Measurements from ENCODE around the gene AGK. TPM values are rescaled to one million over a fixed set of nuclear protein-coding genes. Genes with fewer than 3 reads are reported as not detected.

Gene AGK
- total and polyA plus RNA-seq, 2 of the 8 experiments (the other 6 are each of a cell fraction or from before 2014, with no cell fraction given): 25.8 to 34.0 TPM

GRCh38 chr7:141679014-141679413 lies 127.8 kb downstream of the AGK start (continued):
- TF ChIP-seq YY1 (IDR thresholded peaks at IDR 0.05; ENCODE audit: low read depth, low read length) (no peak), KDM4A (IDR thresholded peaks at IDR 0.05; ENCODE audit: low read depth, low read length, severe bottlenecking) (no peak), MAFK (IDR thresholded peaks at IDR 0.05; ENCODE audit: low read depth, low read length) (no peak), TAF1 (IDR thresholded peaks at IDR 0.05; ENCODE audit: low read depth, low read length) (no peak)
